Astrocyte of the cerebellum (primary cell): ENCODE results near the gene NRDE2.

Experiments used
- DNase-seq: peaks from one replicate; pipeline ENCODE4 v3.0.0-alpha.2; 2011; ENCODE audit warnings: low read depth
- H3K4me3 ChIP-seq: 2 replicates; pipeline ENCODE4 v1.5.1; 2011; ENCODE audit warnings: mild to moderate bottlenecking, low read depth, low read length, moderate library complexity
- in situ Hi-C: cut with HindIII; loops from 2 replicates; pipeline ENCODE4 v1.10.0; 2017; ENCODE audit warnings: low sequenced_read_pairs
- TF ChIP-seq, protein P1 (sequence below): IDR thresholded peaks from 2 replicates; pipeline ENCODE4 v1.5.1; 2012; ENCODE audit warnings: low read length, low read depth, moderate library complexity, mild to moderate bottlenecking; ENCODE audit errors: missing control alignments

Gene NRDE2

DNA sequence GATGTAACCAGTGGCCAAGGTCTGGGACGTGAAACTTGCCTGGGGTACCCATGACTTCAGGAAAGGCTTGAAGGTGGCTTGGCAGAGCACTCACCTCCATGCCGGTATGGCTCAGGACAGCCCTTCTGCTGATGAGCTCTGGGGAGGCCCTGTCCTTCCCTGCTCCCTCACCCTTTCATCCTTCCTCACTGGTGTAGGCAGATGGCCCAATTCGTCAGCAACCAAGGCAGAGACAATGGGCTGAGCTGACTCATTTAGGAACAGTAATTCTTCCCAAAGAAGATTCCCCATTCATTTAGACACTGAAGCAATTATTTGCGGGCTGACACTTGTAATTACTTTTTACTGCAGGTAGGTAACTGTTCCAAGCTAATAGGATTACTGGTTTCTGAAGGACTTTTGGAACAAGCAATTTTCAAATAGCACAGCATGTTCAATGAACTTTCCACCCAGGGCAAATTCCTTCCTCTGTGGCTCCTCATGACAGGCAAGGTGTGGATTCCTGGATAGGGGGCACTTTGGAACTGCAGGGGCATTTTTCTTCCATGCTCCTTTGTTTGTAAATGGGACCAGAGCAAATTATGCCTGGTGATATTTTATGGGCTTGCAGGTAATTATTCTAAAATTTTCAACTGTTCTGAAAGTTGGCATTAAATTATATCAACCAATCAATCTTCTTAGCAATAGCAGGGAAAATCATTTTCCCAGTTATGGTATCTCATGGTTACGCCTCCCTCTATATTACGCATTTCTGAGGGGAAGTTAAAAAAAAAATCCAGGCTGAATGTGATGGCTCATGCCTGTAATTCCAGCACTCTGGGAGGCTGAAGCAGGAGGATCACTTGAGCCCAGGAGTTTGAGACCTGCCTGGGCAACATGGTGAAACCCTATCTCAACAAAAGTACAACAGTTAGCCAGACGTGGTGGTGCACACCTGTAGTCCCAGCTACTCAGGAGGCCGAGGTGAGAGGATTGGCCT is 24.1 kb upstream of the NRDE2 start:
- in situ Hi-C loops = no loop called here
- no peak overlapping the region for H3K4me3 ChIP-seq
- TF ChIP-seq, protein P1, sequence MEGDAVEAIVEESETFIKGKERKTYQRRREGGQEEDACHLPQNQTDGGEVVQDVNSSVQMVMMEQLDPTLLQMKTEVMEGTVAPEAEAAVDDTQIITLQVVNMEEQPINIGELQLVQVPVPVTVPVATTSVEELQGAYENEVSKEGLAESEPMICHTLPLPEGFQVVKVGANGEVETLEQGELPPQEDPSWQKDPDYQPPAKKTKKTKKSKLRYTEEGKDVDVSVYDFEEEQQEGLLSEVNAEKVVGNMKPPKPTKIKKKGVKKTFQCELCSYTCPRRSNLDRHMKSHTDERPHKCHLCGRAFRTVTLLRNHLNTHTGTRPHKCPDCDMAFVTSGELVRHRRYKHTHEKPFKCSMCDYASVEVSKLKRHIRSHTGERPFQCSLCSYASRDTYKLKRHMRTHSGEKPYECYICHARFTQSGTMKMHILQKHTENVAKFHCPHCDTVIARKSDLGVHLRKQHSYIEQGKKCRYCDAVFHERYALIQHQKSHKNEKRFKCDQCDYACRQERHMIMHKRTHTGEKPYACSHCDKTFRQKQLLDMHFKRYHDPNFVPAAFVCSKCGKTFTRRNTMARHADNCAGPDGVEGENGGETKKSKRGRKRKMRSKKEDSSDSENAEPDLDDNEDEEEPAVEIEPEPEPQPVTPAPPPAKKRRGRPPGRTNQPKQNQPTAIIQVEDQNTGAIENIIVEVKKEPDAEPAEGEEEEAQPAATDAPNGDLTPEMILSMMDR = no peak
- DNase-seq = no peak

- no peak for DNase-seq
- H3K4me3 ChIP-seq = no peak overlapping the region
- in situ Hi-C loops = no loop called here
- TF ChIP-seq, protein P1 = no peak
Observed at GRCh38 chr14:90354551-90355298, 23.0 kb upstream of the NRDE2 start.

GRCh38 chr14:90349739-90350138 is 18.0 kb upstream of the NRDE2 start:
- TF ChIP-seq, protein P1 = no peak
- no peak overlapping the region for H3K4me3 ChIP-seq
- no peak for DNase-seq
- in situ Hi-C loops = no loop called here

DNA sequence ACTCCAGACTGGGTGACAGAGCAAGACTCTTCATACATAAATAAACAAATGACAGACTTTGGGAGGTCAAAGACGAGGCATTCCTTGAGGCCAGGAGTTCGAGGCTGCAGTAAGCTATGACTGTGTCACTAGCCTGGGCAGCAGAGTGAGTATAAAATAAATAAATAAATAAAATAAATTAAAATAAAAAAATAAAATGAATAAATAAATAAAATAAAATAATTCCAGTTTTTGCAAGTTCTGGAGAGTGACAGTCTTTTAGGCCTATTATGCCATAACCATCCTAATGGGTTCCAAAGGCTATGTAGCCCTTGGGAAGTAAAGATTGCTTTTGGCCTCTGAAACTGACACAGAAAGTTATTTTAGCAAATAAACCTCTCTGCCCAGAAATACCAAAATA is 16.5 kb upstream of the NRDE2 start:
- in situ Hi-C loops = no loop called here
- TF ChIP-seq, protein P1 = no peak
- no peak overlapping the region for H3K4me3 ChIP-seq
- DNase-seq = no peak

- TF ChIP-seq, protein P1 = no peak
- no peak overlapping the region for H3K4me3 ChIP-seq
- in situ Hi-C loops = no loop called here
- DNase-seq = no peak
Observed at GRCh38 chr14:90345239-90345557, 13.5 kb upstream of the NRDE2 start.

DNA sequence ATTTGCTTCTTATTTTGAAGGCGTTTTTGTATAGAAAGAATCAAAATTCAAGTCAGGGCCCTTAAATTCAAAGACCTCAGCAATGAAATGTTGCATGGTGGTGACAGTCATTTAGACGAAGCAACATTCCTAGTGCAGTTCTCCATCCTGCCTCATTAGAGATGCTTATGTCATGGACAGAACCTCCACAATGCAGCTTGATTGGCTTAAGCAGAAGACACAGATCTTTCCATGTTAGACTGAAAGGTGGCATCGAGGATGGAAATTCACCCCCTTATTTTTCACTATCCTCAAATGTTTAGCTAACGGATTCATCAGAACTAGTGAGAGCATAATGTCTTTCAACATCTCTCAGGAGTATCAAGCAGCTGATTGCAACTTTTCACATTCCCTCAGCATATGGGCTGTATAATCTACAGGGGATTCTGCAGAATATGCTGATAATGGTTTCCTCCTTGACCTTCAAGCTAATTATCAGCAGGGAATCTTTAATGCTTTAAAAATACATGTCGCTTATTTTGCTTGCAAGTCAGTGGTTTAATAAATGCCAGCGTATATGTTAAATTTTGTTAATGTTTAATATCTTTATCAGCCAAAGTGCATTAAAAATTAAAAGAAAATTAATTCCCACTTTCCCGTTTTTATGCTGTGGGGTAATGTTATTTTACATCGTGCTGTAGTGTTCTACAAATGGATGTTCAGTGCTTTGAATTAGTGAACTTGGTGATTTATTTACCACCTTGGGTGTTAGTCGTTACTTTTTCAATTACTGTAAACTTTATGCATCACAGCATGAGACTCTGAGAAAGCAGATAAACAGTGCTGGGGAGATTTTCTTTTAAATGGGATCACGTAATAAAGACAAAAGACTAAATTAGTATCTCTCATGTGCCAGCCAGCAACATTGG is 12.8 kb upstream of the NRDE2 start:
- no peak for DNase-seq
- in situ Hi-C loops = no loop called here
- no peak overlapping the region for H3K4me3 ChIP-seq
- TF ChIP-seq, protein P1 = no peak
